HG03469 (cell line): ENCODE measurements around the gene ENTPD3.

Experiments used
- ATAC-seq: cut with Tn5 transposase; IDR thresholded peaks from one replicate; pipeline ENCODE4 v1.9.1; 2021; ENCODE audit warnings: mild to moderate bottlenecking, moderate library complexity, moderate number of reproducible peaks; ENCODE audit not compliant: unreplicated experiment

The ENTPD3 gene

GRCh38 chr3:40398346-40398745, 11.4 kb downstream of the ENTPD3 start:
- ATAC-seq = no peak

DNA sequence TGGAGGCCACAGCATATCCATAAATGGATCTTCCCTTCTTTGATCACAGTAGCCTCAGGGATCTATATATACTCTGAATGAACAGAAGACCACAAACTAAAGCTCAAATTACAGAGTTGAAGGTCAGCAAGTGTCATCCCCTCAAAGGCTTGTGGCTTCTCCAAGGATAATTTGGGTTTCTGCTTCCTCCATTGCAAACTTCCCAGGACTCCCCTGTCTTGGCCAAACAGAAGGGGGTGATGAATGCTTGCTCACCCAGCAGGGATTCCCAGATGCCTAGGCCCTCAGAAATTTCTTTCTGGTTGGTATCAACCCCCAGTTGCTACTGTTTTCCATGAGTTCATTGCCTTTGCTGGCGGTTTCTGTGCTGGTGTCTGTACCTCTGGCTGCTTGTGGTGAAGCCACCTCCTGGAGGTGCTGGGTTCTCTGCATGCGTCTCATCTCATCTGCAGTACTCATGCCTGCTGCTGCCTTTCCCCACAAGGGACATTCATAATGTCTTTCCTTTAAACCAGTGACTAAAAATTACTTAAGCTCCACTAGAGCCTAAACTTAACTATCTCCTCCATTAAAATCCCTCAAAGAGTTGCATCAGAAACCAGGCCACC, 17.7 kb downstream of the ENTPD3 start:
- no peak for ATAC-seq

- no peak for ATAC-seq
Observed at GRCh38 chr3:40407007-40407406, 20.0 kb downstream of the ENTPD3 start.

DNA sequence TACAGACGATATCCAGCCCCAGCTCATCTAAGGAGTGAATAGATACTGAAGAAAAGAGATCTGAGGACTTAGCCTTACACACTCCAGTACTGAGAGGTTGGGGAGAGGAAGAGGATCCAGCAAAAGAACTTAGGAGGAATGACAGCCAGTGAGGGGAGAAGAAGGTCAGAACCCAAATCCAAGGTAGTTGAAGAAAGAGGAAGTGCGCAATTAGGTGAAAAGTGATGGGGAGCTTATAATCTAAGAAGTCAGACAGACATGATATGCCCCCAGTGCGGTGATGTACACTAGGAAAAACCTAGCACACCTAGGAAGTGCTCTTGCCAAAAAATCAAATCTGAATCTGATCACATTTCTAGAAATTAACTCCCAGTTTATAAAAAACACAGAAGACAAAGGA, 20.6 kb downstream of the ENTPD3 start:
- no peak for ATAC-seq

GRCh38 chr3:40414270-40414669, 27.3 kb downstream of the ENTPD3 start:
- ATAC-seq = no peak

GRCh38 chr3:40417845-40418543, 31.0 kb downstream of the ENTPD3 start:
- no peak for ATAC-seq

DNA sequence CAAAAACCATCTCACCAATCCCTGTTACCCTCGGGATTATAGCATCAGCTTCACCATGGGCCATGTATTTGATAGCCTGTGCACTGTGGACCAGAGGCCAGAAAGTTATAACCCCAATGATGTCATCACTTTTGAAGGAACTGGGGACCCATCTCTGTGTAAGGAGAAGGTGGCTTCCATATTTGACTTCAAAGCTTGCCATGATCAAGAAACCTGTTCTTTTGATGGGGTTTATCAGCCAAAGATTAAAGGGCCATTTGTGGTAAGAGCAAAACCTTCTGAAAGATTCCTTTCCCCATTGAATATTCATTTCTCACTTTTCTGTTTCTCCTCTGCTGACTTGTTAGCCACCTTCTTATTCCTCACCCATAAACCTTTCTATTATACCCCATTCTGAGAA, 35.9 kb downstream of the ENTPD3 start:
- ATAC-seq = no peak

- ATAC-seq = no peak
Observed at GRCh38 chr3:40427045-40427669, 40.2 kb downstream of the ENTPD3 start.

DNA sequence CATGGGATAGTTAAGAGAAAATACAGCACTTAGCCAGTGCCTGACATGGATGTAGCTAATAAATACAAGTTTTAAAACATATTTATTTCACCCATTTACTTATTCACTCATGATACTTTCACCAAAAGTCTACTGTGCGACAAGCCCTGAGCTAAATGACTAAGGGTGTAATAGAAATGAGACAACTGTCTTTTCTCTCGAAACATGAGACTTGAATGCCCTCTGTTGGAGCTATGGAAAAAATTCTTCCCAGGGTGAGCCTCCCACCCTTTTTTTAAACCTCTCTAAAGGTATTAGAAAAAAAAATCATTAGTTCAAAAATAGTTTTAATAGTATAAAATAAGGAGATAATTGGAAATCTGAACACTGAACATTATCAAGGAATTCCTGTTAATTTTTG, 45.8 kb downstream of the ENTPD3 start:
- ATAC-seq = no peak

DNA sequence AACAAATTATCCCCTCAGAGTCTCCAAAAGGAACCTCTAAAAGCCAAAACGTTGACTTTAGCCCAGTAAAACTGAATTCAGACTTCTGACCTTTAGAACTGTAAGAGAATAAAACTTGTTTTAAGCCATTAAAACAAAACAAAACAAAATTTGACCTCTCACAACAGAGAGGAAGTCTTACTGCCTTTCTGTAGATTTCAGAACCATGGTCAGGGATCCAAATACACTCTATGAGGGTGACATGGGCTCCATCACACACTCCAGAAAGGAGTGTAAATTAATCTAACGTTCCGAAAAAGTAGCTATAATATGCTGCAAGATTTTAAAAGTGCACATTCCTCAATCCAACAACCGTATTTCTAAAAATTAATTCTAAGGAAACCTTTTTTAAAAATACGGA, 50.9 kb downstream of the ENTPD3 start:
- ATAC-seq = no peak

GRCh38 chr3:40445062-40445461, 58.1 kb downstream of the ENTPD3 start:
- no peak for ATAC-seq

DNA sequence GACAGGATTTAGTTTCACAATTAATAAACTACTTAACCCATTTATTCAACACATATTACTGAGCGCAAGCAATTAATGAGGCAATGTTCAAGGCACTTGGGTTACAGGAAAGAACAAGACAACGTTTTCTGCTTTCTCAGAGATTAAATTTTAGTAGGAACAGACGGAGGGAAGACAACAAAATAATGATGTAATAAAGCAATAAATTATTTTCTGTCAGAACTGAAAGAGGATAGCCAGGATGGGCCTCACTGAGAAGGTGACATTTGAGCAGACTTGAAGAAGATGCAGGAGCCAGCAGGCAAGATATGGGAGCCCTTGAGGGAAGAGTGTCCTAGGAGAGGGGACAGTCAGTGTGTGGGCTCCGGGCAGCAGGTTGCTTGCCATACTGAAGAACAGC, 58.9 kb downstream of the ENTPD3 start:
- ATAC-seq = no peak

GRCh38 chr3:40450438-40450837, 63.5 kb downstream of the ENTPD3 start:
- no peak for ATAC-seq

DNA sequence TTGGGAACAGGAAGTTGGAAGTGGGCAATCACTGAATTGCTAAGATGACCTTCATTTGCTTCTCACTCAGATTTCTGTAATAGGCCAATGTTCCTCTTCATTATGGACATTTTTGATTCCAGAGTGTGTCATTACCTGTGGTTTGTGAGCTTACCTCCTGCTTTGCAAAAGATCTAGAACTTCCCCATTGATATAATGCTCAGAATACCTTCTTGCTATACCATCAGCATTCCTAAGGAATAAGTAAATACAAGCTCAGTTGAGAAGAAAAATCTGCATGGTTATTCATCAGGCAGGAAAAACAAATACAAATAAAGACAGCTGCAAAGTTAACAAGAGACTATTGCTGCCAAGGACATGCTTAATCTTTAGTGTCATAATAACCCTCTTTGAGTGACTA, 64.6 kb downstream of the ENTPD3 start:
- ATAC-seq = no peak

DNA sequence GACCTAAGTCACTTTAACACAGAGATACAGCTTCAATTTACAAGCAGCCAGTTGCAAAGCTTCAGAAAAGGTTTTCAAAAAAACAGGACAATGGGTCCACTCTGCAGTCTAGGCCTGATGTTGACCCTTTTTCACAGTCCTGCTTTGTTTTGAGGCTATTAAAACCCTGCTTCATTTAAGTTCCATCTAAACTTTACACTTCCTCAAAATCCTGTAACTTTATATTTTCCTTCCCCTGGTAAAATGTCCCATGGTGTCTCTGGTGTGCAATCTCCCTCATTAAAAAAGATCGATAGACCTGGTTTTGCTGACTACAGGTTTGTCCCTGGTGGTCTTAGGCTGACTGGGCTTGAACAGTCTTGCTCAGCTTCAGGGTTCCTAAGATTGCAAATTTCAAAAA, 65.1 kb downstream of the ENTPD3 start:
- no peak for ATAC-seq

GRCh38 chr3:40452562-40452875, 65.5 kb downstream of the ENTPD3 start:
- ATAC-seq = no peak

DNA sequence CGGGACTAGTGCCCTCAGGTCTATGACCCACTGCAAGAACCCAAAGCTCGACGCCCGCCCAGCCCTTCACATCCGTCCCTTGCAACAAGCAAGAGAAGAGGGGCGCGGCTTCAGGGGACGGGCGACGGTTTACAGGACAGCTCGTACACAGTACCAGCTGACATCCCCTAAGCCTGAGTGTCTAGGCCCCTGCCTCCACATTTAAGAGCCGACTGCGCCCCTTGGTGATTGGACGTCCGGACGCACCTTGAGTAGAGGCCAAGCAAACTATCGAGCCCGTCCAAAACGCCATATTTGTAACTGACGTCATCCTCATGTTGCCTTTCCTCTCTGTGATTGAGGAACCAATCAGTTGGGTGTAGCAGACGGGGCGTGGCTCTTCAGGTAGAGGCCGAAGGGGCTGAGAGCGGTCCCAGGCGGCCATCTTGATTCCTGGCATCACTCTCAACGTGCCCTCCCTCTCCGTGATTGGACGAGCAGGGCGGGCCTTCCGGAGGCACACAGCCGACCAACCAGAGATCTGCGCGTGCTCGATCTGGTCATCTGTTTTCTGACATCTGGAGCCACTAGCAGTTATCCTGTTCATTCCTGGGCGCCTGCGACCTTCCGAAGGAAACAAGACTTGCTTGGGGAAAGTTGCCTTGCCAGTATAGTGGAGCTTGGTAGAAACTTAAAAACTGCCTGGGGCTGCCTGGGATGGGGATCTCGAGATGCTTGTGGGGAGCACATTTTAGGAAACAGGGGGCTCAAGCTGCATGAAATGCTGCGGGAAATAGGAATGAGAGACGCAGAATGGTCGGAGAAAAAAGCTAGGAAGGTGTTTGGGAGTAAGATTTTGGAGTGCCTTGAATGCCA, 66.1 kb downstream of the ENTPD3 start:
- ATAC-seq = peak; percentile 84

DNA sequence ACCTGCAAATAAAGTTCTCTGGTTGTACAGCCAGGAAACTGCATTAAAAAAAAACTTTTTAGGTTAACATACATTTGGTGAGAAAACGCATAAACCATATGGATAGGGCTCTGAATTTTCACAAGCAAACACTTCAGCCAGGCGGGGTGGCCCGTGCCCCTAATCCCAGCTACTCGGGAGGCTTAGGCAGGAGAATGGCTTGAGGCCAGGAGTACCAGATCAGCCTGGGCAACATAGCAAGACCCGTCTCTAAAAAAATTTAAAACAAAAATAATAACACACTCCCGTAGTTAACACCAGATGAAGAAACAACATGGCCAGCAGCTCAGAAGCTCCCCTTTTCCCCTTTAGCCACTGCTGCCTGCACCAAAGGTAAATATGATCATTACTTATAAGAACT, 66.9 kb downstream of the ENTPD3 start:
- no peak for ATAC-seq

DNA sequence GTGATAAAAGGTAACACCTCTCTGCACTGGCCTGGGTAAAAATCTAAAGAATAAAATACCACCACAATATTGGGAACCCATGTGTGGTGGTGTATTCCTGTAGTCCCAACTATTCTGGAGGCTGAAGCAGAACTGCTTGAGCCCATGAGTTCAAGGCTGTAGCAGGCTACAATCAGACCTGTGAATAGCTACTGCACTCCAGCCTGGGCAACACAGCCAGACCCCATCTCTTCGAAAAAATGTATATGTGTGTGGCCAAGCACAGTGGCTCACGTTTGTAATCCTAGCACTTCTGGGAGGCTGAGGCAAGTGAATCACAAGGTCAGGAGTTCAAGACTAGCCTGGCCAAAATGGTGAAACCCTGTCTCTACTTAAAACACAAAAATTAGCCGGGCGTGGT, 68.3 kb downstream of the ENTPD3 start:
- ATAC-seq = no peak

GRCh38 chr3:40456279-40456939, 69.4 kb downstream of the ENTPD3 start:
- ATAC-seq = no peak
